IMR-90 (cell line): ENCODE results near the gene NXPH2. TPM values are rescaled to one million over a fixed set of nuclear protein-coding genes. Genes with fewer than 3 reads are reported as not detected.

Experiments used
- ATAC-seq: fragments of 200-7000 bp; cut with Tn5 transposase; 2 replicates; pipeline ENCODE4 v1.9.1; 2020; ENCODE audit warnings: low read depth, mild to moderate bottlenecking, moderate library complexity
- BruUV-seq: library from RNA; stranded (reverse); fragments of 400-500 nt; replicated peaks from 2 replicates; lab custom pipeline; 2021; lab: Mats Ljungman, UMichigan
- CTCF ChIA-PET: fragments of 300-600 bp; formaldehyde crosslinking; extraction: SDS; loops from one replicate; lab custom pipeline; 2021; ENCODE audit warnings: antibody characterized with exemption; lab: Yijun Ruan, JAX
- POLR2A ChIA-PET: fragments of 300-600 bp; sonication (Branson Sonifier 250); formaldehyde crosslinking; loops from one replicate; lab custom pipeline; 2022; ENCODE audit warnings: antibody characterized with exemption; ENCODE audit not compliant: unreplicated experiment; lab: Charles Lee
- DNase-seq: peaks from one replicate; pipeline ENCODE4 v3.0.0; 2013
- H2AFZ ChIP-seq: replicated peaks from 2 replicates; pipeline ENCODE3; 2013; ENCODE audit warnings: low read length, mild to moderate bottlenecking; ENCODE audit not compliant: poor library complexity
- H2AK5ac ChIP-seq: 2 replicates; pipeline ENCODE4 v1.6.1; 2013; ENCODE audit warnings: low read depth, low read length, inconsistent platforms
- H2AK9ac ChIP-seq: replicated peaks from 2 replicates; pipeline ENCODE3; 2013; ENCODE audit warnings: mild to moderate bottlenecking, low read depth, low read length, moderate library complexity; ENCODE audit not compliant: poor library complexity
- H2BK120ac ChIP-seq: 2 replicates; pipeline ENCODE4 v1.6.1; 2013; ENCODE audit warnings: low read depth, low read length, inconsistent platforms
- H2BK15ac ChIP-seq: 3 replicates; pipeline ENCODE4 v1.6.1; 2013; ENCODE audit warnings: low read depth, low read length, inconsistent platforms
- H2BK20ac ChIP-seq: 2 replicates; pipeline ENCODE4 v1.6.1; 2013; ENCODE audit warnings: low read depth, mild to moderate bottlenecking, inconsistent platforms, low read length, moderate library complexity
- H2BK5ac ChIP-seq: 2 replicates; pipeline ENCODE4 v1.6.1; 2013; ENCODE audit warnings: mild to moderate bottlenecking, low read depth, low read length, inconsistent platforms; ENCODE audit not compliant: poor library complexity, severe bottlenecking
- H3K14ac ChIP-seq: replicated peaks from 2 replicates; pipeline ENCODE4 v1.6.1; 2013; ENCODE audit warnings: low read depth, low read length, inconsistent platforms
- H3K18ac ChIP-seq: 2 replicates; pipeline ENCODE4 v1.6.1; 2013; ENCODE audit warnings: low read depth, low read length, control low read depth
- H3K23ac ChIP-seq: 2 replicates; pipeline ENCODE4 v1.6.1; 2013; ENCODE audit warnings: low read depth, low read length, inconsistent platforms
- H3K27ac ChIP-seq: 2 replicates; pipeline ENCODE4 v1.5.1; 2013; ENCODE audit warnings: mild to moderate bottlenecking, control low read depth, low read length; ENCODE audit not compliant: insufficient read depth
- H3K27me3 ChIP-seq: 2 replicates; pipeline ENCODE4 v1.6.1; 2013; ENCODE audit warnings: low read length; ENCODE audit not compliant: control insufficient read depth, insufficient read depth
- H3K36me3 ChIP-seq: 2 replicates; pipeline ENCODE4 v1.6.1; 2013; ENCODE audit warnings: low read length, mixed read lengths; ENCODE audit not compliant: control insufficient read depth, insufficient read depth
- H3K4ac ChIP-seq: 2 replicates; pipeline ENCODE4 v1.6.1; 2013; ENCODE audit warnings: low read depth, low read length, inconsistent platforms
- H3K4me1 ChIP-seq: 2 replicates; pipeline ENCODE4 v1.6.1; 2013; ENCODE audit warnings: low read length, mixed read lengths; ENCODE audit not compliant: control insufficient read depth, insufficient read depth
- H3K4me2 ChIP-seq: 2 replicates; pipeline ENCODE4 v1.6.1; 2013; ENCODE audit warnings: low read depth, mild to moderate bottlenecking, control low read depth, low read length, moderate library complexity
- H3K4me3 ChIP-seq: 2 replicates; pipeline ENCODE4 v1.5.1; 2013; ENCODE audit warnings: low read depth, mild to moderate bottlenecking, control low read depth, low read length, moderate library complexity; ENCODE audit not compliant: insufficient read depth
- H3K56ac ChIP-seq: 2 replicates; pipeline ENCODE4 v1.6.1; 2013; ENCODE audit warnings: low read length, inconsistent platforms; ENCODE audit not compliant: insufficient read depth; ENCODE audit errors: extremely low read depth
- H3K79me1 ChIP-seq, 2 experiments: 2 replicates each; pipeline ENCODE4 v1.6.1; 2013; ENCODE audit warnings: low read length in 2 of 2, inconsistent platforms in 1 of 2, low read depth in 1 of 2
- H3K9ac ChIP-seq: 2 replicates; pipeline ENCODE4 v1.6.1; 2013; ENCODE audit warnings: low read depth, low read length, control low read depth
- H3K9me1 ChIP-seq: 2 replicates; pipeline ENCODE4 v1.6.1; 2013; ENCODE audit warnings: low read length, inconsistent platforms; ENCODE audit not compliant: insufficient read depth
- H3K9me3 ChIP-seq: 2 replicates; pipeline ENCODE4 v1.6.1; 2013; ENCODE audit warnings: low read length; ENCODE audit not compliant: control insufficient read depth, insufficient read depth
- H4K20me1 ChIP-seq: 2 replicates; pipeline ENCODE4 v1.6.1; 2013; ENCODE audit warnings: low read length, inconsistent platforms; ENCODE audit not compliant: insufficient read depth
- H4K5ac ChIP-seq: 2 replicates; pipeline ENCODE4 v1.6.1; 2013; ENCODE audit warnings: mild to moderate bottlenecking, low read depth, low read length, control low read depth
- H4K8ac ChIP-seq, 2 experiments: 2 replicates each; pipeline ENCODE4 v1.6.1; 2013; ENCODE audit warnings: low read depth in 2 of 2, low read length in 2 of 2, control low read depth in 1 of 2, inconsistent platforms in 1 of 2
- H4K91ac ChIP-seq: 2 replicates; pipeline ENCODE4 v1.6.1; 2013; ENCODE audit warnings: low read depth, low read length, inconsistent platforms; ENCODE audit not compliant: insufficient read depth
- BHLHE40 ChIP-seq: fragments of 150-350 bp; IDR thresholded peaks from 2 replicates; pipeline ENCODE4 v1.6.1; 2016; ENCODE audit warnings: mild to moderate bottlenecking, low read depth, low read length
- MAZ ChIP-seq: IDR thresholded peaks from 2 replicates; pipeline ENCODE4 v1.6.1; 2012; ENCODE audit warnings: low read depth, mild to moderate bottlenecking, low read length, improper control_type of control experiment, moderate library complexity, borderline replicate concordance
- NFE2L2 ChIP-seq: fragments of 150-350 bp; IDR thresholded peaks from 2 replicates; pipeline ENCODE4 v1.6.1; 2016; ENCODE audit warnings: low read depth, mild to moderate bottlenecking, low read length
- SMC3 ChIP-seq: fragments of 150-350 bp; IDR thresholded peaks from 2 replicates; pipeline ENCODE4 v1.6.1; 2016; ENCODE audit warnings: low read depth, mild to moderate bottlenecking, antibody characterized with exemption, low read length, moderate library complexity
- USF2 ChIP-seq: fragments of 150-350 bp; IDR thresholded peaks from 2 replicates; pipeline ENCODE4 v1.6.1; 2017; ENCODE audit warnings: mild to moderate bottlenecking, antibody characterized with exemption, low read length, low read depth
- WGBS, 2 experiments: methylation state at CpG; one replicate each; pipeline versions ENCODE4 v1.1.5 to v1.1.7; 2013; ENCODE audit warnings: missing lambda C conversion rate in 2 of 2; ENCODE audit not compliant: insufficient read length in 1 of 2; ENCODE audit errors: extremely low coverage in 2 of 2; 5-methylcytosine and 5-hydroxymethylcytosine counted together
- dilution Hi-C: fragments of 300-500 bp; cut with HindIII; formaldehyde crosslinking; loops from one replicate; pipeline ENCODE4 v1.14.3; 2018; ENCODE audit warnings: low sequenced_read_pairs; ENCODE audit not compliant: unreplicated experiment
- in situ Hi-C: fragments of 300-500 bp; cut with MboI; formaldehyde crosslinking; loops from 3 replicates; pipeline ENCODE4 v1.14.3; 2019; ENCODE audit warnings: low sequenced_read_pairs, inconsistent platforms, mixed read lengths
- intact Hi-C: fragments of 100-400 bp; cut with micrococcal nuclease; formaldehyde crosslinking; loops from 2 replicates; pipeline ENCODE4 v1.10.0; 2022
- polyA plus RNA-seq, 3 experiments: library from polyadenylated mRNA; depleted of rRNA; stranded (reverse); fragments of >200 nt; gene quantifications; 2 replicates each; pipeline ENCODE4 v1.2.3, GENCODE V29; 2012; ENCODE audit warnings: low replicate concordance in 1 of 3
- total RNA-seq: library from RNA; depleted of rRNA; stranded (reverse); fragments of >200 nt; gene quantifications from 2 replicates; pipeline ENCODE4 v1.2.3, GENCODE V29; 2012

Gene NXPH2
- total and polyA plus RNA-seq, 2 of the 4 experiments (the other 2 are of a cell fraction) = not detected

GRCh38 chr2:138744713-138745112 lies 35.5 kb downstream of the NXPH2 start:
- no TSS peak for BruUV-seq
- dilution Hi-C loops = no loop called here
- Histone ChIP-seq H3K56ac (no peak overlapping the region), H3K14ac (no peak overlapping the region), H2BK120ac (no peak overlapping the region), H3K23ac (no peak overlapping the region), H3K4me1 (no peaks in the 10 kb centered on the region), H2BK15ac (no peak overlapping the region), H2BK20ac (no peak overlapping the region), H4K8ac (no peak overlapping the region), H4K91ac (no peak overlapping the region), H2AFZ (no peak overlapping the region), H2AK5ac (no peak overlapping the region), H3K18ac (no peak overlapping the region), H3K9me1 (no peaks in the 10 kb centered on the region), H2AK9ac (no peak overlapping the region), H2BK5ac (no peak overlapping the region), H4K5ac (no peak overlapping the region), H3K27ac (no peak overlapping the region), H3K79me1 (no peaks in the 10 kb centered on the region), H3K27me3 (no peaks in the 10 kb centered on the region), H3K4ac (no peak overlapping the region), H3K4me3 (no peak overlapping the region), H3K36me3 (no peaks in the 10 kb centered on the region), H3K9me3 (no peaks in the 10 kb centered on the region), H3K4me2 (no peak overlapping the region), H3K9ac (no peak overlapping the region), H4K20me1 (no peaks in the 10 kb centered on the region)
- in situ Hi-C loops = no loop called here
- ChIA-PET POLR2A (no interaction called here), CTCF (no interaction called here)
- WGBS, 2 experiments = no CpG with 5 or more reads among the region's 3 CpGs
- no peak for ATAC-seq
- intact Hi-C loops = no loop called here
- DNase-seq = no peak
- TF ChIP-seq NFE2L2 (no peak), BHLHE40 (no peak), MAZ (no peak), SMC3 (no peak), USF2 (no peak)
